GM19372 (cell line): ENCODE results near the gene MCOLN1.
A peak's percentile ranks its signal among the peaks of the same experiment; 100 is the strongest.

Experiments used
- ATAC-seq: cut with Tn5 transposase; IDR thresholded peaks from one replicate; pipeline ENCODE4 v1.9.1; 2021; ENCODE audit warnings: mild to moderate bottlenecking, low read depth, moderate library complexity; ENCODE audit not compliant: unreplicated experiment

The MCOLN1 gene

GRCh38 chr19:7522072-7522922 is at the start of gene MCOLN1:
MCOLN1 (plus strand) TSS chr19:7522624; CDS start chr19:7522751, 127 bp downstream.
- ATAC-seq = peak; percentile 94

DNA sequence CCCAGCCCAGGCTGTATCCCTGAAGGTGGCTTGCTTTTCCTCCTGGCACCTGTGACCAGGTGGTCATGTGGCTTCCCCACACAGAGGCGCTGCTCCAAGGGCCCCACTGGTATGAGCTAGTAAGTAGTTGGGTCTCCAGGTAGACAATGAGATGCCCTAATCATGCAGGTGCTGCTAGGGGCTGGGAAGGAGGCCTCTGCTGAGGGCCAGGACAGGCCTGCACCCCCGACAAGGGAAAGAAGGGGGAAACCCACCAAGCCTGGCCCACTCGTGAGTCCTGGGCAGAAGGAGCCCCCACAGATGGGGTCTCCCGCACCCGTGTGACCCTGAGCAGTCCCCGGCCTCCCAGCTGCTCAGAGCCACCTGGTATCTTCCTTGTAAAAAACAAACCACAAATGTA is 46.8 kb upstream of the MCOLN1 start:
- ATAC-seq = no peak

GRCh38 chr19:7476241-7476640 is 46.2 kb upstream of the MCOLN1 start:
- ATAC-seq = no peak

- no peak for ATAC-seq
Observed at GRCh38 chr19:7476777-7477494, 45.5 kb upstream of the MCOLN1 start.

GRCh38 chr19:7477758-7478157 is 44.7 kb upstream of the MCOLN1 start:
- ATAC-seq = no peak

- no peak for ATAC-seq
Observed at GRCh38 chr19:7478173-7478842, 44.1 kb upstream of the MCOLN1 start.

DNA sequence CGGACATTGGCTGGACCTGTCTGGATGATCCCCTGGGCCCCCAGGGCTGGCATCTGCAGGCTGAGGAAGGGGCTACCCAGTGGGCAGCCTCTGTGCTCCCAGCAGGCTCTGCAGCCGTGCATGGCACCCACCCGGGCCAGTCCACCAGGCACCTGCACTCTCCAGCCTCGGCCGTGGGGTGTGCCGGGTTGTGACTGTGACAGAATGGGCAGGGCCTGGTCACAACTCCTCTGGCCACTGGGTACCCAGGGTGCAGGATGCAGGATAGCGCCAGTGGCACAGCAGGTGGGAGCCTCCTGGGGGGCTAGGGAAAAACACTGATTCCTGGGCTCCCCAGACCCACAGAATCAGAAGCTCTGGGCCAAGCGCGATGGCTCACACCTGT is 43.6 kb upstream of the MCOLN1 start:
- ATAC-seq = no peak

DNA sequence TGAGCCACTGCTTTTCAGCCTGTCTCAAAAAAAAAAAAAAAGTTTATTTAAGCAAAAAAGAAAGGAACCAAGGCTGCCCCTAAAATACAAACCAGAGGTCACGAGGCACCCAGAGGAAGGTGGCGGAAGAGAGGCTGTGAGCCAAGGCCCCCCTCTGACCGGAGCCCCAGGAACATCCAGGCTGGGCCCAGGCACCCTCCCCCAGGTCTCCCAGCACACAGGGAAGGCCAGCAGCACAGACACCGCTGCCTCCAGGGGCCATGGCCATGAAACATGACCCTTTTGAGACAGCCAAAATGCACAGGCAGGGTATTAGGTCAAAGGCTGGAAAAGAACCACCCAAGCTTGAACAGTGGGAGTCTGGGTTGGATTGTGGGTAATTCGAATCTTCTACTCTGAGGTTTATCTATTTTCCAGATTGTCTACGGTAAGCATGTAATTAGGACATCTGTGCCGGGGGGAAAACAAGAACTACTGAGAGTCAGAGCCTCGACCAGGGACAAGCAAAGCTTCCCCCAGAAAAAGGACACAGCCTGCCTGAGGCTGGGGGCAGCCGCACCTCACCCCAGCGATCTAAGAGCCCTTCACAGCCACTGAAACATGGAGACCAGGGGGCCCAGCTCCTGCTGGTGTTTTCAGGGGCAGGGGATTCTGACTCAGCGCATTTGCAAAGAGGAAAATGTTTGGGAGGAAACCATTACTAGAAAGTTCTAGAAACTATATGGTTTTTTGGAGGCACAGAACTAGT is 42.0 kb upstream of the MCOLN1 start:
- no peak for ATAC-seq

- no peak for ATAC-seq
Observed at GRCh38 chr19:7480970-7481255, 41.5 kb upstream of the MCOLN1 start.

DNA sequence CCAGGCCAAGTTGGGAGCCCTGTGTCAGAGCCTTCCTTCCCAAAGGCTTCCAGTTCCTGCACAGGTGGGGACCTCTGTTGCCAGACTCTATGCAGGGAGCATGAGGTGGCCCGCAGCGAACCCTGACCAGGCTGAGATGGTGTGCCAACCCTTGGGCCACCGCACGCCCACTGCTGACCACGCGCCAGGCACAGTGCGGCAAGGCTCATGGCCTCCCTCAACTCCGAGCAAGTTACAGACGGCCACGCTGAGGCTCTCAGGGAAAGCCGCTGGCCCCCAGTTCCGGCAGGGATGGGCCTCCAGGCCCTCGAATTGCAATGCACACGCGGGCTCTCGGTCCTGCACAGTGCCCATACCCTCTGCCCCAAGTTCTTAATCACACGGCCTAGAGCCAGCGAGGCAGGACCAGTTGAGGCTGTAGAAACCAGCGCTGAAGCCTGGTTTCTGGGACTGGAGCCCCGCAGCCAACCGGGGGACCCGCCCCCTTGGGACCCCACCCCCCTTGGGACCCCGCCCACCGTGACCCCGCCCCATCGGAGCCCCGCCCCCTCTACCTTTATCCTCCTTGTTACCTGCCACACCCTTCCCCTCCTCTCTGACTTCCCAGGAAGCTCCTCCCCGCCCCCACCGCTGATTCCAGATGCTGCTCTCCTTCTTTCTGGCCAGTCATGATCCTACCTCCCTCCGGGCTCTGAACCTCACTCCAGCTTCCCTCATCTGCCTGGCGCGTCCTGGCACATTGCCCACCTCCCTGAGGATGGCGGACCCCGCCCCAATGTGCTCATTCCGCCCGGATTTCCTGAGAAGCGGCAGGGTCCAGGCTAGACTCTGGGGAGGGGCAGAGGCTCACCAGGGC is 39.6 kb upstream of the MCOLN1 start:
- no peak for ATAC-seq

DNA sequence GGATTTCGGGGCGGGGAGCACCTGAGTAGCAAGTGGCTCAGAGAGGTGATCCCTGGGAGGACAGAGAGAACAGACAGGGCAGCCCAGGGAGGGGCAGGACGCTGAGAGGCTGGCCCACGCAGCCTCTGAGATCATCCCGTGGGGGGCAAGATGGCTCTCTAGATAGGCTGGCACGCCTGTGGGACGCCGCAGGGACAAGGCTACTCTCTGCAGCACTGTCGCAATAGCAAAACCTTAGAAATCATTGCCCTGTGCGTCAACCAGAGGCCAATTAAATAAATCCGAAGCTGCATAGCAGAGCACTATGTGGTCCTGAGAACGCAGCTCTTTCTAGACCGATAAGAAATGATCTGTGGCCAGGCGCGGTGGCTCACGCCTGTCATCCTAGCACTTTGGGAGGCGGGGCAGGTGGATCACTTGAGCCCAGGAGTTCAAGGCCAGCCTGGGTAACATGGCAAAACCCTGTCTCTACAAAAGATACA is 38.7 kb upstream of the MCOLN1 start:
- no peak for ATAC-seq

GRCh38 chr19:7486923-7487322 is 35.5 kb upstream of the MCOLN1 start:
- no peak for ATAC-seq

DNA sequence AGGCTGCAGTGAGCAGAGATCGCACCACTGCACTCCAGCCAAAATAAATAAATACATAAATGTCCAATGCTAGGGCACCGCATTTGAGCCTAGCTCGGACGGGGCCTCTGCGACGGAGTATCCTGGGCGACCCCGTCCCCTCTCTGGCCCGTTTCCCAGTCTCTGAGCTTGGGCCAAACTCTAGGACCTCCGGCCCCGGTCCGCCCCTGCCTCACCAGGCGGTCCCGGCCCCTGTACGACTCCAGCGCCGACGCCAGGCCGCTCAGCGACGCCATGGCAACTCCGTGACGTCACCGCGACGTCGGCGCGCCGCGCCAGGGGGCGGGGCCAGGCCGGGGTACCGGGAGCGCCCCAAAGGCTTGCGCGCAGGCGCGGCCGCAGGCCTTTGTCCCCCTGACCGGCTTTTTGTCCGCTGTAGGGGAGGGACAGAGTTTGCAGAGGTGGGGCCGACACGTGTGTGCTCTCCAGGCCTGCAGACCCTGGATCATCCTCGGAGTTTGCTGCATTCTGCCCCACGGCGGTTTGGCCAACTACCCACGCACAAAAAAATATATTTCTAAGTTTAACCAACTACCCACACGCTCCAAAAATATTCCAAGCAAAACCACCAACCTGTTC is 33.6 kb upstream of the MCOLN1 start, which contains the start of gene PEX11G:
TSS of gene PEX11G (minus strand) at position 300 of the 618 bp plus-strand sequence. CDS start at position 275, 25 bp downstream.
- peak; percentile 96 for ATAC-seq

- ATAC-seq = no peak
Observed at GRCh38 chr19:7489609-7490044, 32.8 kb upstream of the MCOLN1 start.

DNA sequence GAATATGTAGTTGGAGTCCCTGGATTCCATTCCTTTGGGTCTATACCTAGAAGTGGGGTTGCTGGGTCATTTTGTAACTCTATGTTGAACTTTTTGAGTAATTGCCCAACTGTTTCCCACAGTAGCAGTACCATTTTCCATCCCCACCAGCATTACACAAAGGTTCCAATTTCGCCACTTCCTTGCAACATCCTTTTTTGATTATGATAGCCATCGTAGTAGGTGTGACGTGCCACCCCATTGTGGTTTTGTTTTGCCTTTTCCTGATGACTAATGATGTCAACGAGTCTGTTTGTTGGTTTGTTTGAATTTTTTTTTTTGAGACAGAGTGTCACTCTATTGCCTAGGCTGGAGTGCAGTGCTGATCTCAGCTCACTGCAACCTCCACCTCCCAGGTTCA is 30.3 kb upstream of the MCOLN1 start:
- no peak for ATAC-seq

DNA sequence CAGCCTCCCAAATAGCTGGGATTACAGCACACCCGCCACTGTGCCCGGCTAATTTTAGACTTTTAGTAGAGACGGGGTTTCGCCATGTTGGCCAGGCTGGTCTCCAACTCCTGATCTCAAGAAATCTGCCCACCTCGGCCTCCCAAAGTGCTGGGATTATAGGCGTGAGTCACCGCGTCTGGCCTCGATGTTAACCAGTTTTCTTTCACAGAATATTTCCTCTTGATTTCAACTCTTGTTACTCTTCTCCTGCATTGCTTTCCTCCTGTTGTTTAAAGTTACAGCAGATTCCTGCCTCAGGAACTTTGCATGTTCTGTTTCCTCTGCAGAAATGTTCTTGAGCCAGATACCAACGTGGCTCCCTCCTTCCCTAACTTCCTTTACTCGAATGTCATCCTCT is 29.9 kb upstream of the MCOLN1 start:
- ATAC-seq = no peak

DNA sequence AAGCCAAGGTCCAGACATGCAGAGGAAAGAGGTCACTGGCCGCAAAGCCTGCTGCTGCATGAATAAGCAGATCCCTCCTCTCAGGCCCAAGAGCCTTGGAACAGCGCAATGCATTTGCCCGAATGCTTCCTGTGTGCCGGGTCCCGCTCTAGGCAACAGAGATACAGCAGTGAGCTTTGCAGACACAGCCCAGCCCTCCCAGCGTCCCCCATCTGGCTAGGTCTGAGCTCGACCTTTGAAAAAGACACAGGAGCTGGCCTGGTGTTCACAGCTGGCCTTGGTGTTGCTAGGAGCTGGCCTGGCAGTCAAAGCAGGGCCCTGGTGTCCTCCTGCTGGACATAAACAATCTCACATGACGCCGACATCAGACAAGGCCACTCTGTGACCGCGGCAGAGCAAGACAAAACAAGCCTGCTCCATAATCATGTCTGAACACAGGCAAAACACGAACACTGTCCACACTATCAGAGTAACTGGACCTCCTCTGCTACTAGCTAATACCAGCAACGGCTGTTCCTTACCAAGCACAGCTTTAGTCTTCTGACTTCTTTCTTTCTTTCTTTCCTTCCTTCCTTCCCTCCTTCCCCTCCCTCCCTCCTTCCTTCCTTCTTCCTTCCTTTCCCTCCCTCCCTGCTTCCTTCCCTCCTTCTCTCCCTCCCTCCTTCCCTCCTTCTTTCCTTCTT is 27.9 kb upstream of the MCOLN1 start:
- no peak for ATAC-seq

GRCh38 chr19:7497292-7497691 is 25.1 kb upstream of the MCOLN1 start:
- ATAC-seq = no peak
